ENCODE data around the gene POMC. TPM values are rescaled to one million over a fixed set of nuclear protein-coding genes. Genes with fewer than 3 reads are reported as not detected.
"Not testable (repeated sequence)": the region's sequence is repeated elsewhere in the genome, so short reads cannot be mapped to it uniquely, and the experiment has no call there.

POMC gene
- total RNA-seq, 2 experiments from 2014 or later, result 4.8 to 5.8 TPM

- CTCF ChIA-PET, result no interaction called here
- POLR2A ChIA-PET, result no interaction called here
Measured at GRCh38 chr2:25184254-25184653, 15.9 kb upstream of the POMC start.

- POLR2A ChIA-PET, result interaction anchor here (1.2 kb wide), 1 partner anchor 343 kb away, joined by 3 read pairs; no protein-coding TSS in a partner anchor
- CTCF ChIA-PET, result no interaction called here
Measured at GRCh38 chr2:25178976-25179375, 10.6 kb upstream of the POMC start.

- ChIA-PET POLR2A (no interaction called here), CTCF (no interaction called here)
Measured at GRCh38 chr2:25177211-25177611, 8.8 kb upstream of the POMC start.

- CTCF ChIA-PET, result no interaction called here
Measured at GRCh38 chr2:25176541-25177181, 8.3 kb upstream of the POMC start.

GRCh38 chr2:25176138-25176537 is 7.8 kb upstream of the POMC start:
- POLR2A ChIA-PET, result no interaction called here
- CTCF ChIA-PET, result no interaction called here

More at GRCh38 chr2:25176541-25177181, 8.3 kb upstream of the POMC start:
- POLR2A ChIA-PET, result no interaction called here

- POLR2A ChIA-PET, result interaction anchor here (0.5 kb wide), 1 partner anchor 36 kb away, joined by 3 read pairs; no protein-coding TSS in a partner anchor
Measured at GRCh38 chr2:25174192-25174861, 5.9 kb upstream of the POMC start.

GRCh38 chr2:25173719-25174118 is 5.3 kb upstream of the POMC start:
- ChIA-PET CTCF (no interaction called here), POLR2A (no interaction called here)

More at GRCh38 chr2:25174192-25174861, 5.9 kb upstream of the POMC start:
- CTCF ChIA-PET, result no interaction called here

GRCh38 chr2:25170888-25171287 is 2.5 kb upstream of the POMC start:
- ChIA-PET POLR2A (no interaction called here), CTCF (interaction anchor here (0.6 kb wide), 1 partner anchor 51 kb away, joined by 3 read pairs; no protein-coding TSS in a partner anchor)

GRCh38 chr2:25169073-25169470 is 692 bp upstream of the POMC start:
- ChIA-PET POLR2A (no interaction called here), CTCF (no interaction called here)

GRCh38 chr2:25165992-25166875 is 2.1 kb downstream of the POMC start:
- ChIA-PET CTCF (interaction anchor here (0.6 to 2.3 kb wide), 4 partner anchors 22 to 195 kb away, joined by 3 to 10 read pairs (median 3); no protein-coding TSS in a partner anchor), POLR2A (interaction anchor here (0.5 kb wide), 1 partner anchor 930 kb away, joined by 8 read pairs; no protein-coding TSS in a partner anchor)

GRCh38 chr2:25164561-25164960 is 3.8 kb downstream of the POMC start:
- CTCF ChIA-PET, result no interaction called here
- POLR2A ChIA-PET, result no interaction called here

- POLR2A ChIA-PET, CTCF ChIA-PET: not testable (repeated sequence)
Measured at GRCh38 chr2:25162061-25162460, 6.3 kb downstream of the POMC start.

- POLR2A ChIA-PET, result no interaction called here
- CTCF ChIA-PET, result no interaction called here
Measured at GRCh38 chr2:25161055-25161781, 7.2 kb downstream of the POMC start.

GRCh38 chr2:25160376-25160775 is 8.0 kb downstream of the POMC start:
- ChIA-PET CTCF (no interaction called here), POLR2A (no interaction called here)

GRCh38 chr2:25159949-25160348 is 8.4 kb downstream of the POMC start:
- ChIA-PET POLR2A (no interaction called here), CTCF (no interaction called here)

- CTCF ChIA-PET, result no interaction called here
- POLR2A ChIA-PET, result no interaction called here
Measured at GRCh38 chr2:25158096-25158852, 10.1 kb downstream of the POMC start.

GRCh38 chr2:25155401-25155800 is 13.0 kb downstream of the POMC start:
- ChIA-PET POLR2A (no interaction called here), CTCF (interaction anchor here (1.3 kb wide), 1 partner anchor 180 kb away, joined by 3 read pairs; no protein-coding TSS in a partner anchor)

- ChIA-PET CTCF (interaction anchor here (0.6 kb wide), 1 partner anchor 22 kb away, joined by 3 read pairs; no protein-coding TSS in a partner anchor), POLR2A (no interaction called here)
Measured at GRCh38 chr2:25151718-25152117, 16.7 kb downstream of the POMC start.

GRCh38 chr2:25150993-25151392 is 17.4 kb downstream of the POMC start:
- CTCF ChIA-PET, POLR2A ChIA-PET: not testable (repeated sequence)
